HG03025 (cell line): ENCODE data around the gene PSD4.

Source experiments
- ATAC-seq: cut with Tn5 transposase; IDR thresholded peaks from one replicate; pipeline ENCODE4 v1.9.1; 2021; ENCODE audit warnings: mild to moderate bottlenecking, moderate library complexity; ENCODE audit not compliant: unreplicated experiment, low FRiP score

PSD4 gene

DNA sequence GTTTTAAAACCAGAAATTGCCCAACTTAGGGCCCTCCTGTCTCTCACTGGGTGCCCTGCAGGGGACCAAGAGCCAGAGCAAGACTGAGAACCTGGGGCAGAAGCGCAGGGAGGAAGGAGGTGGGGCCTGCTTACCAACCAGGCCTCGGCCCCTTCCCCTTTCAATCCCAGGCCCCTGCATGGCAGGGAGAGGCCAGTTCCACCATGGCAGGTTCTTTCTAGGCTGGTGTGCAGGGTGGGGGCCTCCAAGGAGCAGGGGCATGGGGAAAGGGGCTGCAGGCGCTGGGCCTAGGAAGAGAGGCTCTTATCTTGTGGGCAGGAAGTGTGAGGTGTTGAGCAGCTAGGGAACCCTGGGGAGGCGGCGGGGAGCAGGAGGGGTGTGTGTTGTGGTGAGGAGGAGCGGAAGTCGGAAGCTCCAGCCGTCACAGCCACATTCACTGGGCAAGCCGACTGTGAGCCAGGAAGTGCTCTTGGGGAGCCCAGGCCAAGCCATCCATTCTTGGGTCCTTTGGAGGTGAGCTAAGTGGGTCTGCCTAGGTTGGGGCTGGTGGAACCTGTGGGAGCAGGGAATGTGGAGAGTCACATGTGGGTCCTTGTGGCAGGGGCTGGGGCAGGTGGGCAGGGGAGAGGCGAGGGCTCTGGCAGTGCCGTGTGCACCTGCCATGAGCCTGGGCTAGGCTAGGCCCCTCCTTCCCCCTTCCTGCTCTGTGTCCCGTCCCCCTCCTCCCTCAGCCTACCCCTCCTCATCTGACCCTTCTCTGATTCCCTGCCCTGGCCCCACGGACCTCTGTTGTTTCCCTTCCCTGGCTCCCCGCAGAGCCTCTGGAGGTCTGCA lies at the start of gene PSD4:
Gene PSD4 (plus strand): TSS at position 430 of the 834 bp plus-strand sequence. CDS start 8,486 bp downstream, outside the sequence.
- ATAC-seq, result peak; percentile 82

DNA sequence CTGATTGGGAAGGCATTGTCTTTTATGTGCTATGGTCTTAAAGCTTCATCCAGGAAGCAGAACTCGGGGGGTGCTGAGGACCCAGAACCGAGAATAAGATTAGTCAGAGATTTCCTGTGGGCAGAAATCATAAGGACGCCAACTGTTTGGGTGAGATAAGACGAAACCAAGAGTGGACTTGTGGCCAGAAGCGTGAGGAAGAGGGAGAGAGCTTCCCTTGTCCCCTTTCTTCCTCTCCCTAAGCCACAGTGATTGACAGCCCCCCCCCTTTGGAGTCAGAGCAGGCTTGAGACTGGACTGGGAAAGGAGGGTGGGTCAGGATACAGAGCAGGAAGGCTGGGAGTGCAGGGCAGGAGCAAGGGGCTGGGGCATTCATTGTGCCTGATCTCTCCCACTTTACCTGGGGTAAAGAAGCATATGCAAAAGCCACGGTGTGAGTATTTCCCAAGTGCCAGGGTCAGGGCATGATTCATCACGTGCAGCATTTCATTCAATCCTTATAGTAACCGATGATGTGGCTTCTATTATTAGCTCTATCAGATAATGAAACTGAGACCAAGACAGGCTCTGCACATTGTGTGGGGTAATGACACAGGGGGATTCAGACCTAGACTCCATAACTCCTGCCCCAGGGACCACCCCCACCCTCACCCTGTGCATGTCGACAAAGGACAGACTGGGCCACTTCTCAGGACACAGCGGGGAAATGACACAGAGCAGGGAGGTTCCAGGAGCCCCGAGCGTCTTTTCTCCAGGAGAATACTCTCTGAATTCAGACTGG lies 49.4 kb upstream of the PSD4 start:
- ATAC-seq, result no peak

DNA sequence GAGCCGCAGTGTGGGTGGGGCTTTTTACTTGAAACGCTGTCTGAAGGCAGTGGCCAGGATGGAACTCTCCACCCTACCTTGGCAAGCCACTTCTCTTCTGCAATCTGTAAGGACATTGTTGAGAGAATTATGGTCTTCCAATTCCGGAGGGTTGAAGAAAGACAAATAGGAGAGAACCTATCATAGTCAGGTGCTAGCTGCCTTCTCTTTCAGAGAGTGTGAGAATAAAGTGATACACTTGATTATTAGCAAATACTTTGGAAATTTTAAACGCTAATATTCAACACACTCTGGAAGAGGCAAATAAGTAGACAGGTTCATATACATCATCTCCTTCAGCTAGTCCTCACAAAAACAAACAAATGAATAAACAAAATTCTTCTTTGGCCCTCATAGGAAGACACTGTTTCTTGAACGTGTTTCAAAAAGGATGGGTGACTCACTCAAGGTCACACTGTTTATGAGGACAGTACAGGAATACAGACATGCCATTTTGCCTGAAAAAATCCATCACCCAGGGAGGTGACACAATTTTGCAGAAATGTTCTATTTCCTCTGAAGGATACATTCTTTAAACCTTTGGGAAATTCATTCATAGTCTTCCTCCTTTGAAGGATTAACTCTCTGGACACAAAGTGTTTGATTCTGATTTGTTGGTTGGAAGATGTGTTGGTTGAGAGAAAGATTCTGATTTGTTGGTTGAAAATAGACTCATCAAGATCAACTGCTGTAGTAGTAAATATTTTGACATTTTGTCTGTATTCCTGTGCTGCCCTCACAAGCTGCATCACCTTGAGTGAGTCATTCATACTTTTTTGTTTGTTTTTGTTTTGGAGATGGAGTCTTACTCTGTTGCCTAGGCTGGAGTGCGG lies 48.6 kb upstream of the PSD4 start:
- no peak for ATAC-seq

DNA sequence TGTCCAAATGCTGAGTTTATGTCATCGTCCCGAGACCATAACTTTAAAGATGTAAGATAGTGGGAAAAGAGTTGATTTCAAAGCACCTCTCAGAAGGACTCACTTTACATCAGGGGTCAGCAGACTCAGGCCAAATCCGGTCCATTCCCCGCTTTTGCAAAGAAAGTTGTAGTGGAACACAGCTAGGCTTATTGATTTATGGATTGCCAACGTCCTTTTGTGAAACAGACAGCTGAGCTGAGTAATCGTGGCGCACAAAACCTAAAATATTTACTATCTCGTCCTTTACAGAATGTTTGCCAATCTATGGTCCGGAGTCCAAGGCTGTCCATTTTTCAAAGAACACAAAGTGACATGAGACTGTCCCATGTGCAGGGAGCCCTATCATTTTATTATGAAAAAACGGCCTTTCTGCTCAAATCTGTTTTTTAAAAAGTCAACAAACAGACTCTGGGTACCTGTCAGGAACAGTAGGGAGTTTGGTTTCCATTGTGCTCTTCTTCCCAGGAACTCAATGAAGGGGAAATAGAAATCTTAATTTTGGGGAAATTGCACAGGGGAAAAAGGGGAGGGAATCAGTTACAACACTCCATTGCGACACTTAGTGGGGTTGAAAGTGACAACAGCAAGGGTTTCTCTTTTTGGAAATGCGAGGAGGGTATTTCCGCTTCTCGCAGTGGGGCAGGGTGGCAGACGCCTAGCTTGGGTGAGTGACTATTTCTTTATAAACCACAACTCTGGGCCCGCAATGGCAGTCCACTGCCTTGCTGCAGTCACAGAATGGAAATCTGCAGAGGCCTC lies 46.7 kb upstream of the PSD4 start, which contains the start of gene IL1RN:
Gene IL1RN (plus strand): TSS at position 754 of the 801 bp plus-strand sequence. CDS start 27 bp downstream, at position 781.
- no peak for ATAC-seq

DNA sequence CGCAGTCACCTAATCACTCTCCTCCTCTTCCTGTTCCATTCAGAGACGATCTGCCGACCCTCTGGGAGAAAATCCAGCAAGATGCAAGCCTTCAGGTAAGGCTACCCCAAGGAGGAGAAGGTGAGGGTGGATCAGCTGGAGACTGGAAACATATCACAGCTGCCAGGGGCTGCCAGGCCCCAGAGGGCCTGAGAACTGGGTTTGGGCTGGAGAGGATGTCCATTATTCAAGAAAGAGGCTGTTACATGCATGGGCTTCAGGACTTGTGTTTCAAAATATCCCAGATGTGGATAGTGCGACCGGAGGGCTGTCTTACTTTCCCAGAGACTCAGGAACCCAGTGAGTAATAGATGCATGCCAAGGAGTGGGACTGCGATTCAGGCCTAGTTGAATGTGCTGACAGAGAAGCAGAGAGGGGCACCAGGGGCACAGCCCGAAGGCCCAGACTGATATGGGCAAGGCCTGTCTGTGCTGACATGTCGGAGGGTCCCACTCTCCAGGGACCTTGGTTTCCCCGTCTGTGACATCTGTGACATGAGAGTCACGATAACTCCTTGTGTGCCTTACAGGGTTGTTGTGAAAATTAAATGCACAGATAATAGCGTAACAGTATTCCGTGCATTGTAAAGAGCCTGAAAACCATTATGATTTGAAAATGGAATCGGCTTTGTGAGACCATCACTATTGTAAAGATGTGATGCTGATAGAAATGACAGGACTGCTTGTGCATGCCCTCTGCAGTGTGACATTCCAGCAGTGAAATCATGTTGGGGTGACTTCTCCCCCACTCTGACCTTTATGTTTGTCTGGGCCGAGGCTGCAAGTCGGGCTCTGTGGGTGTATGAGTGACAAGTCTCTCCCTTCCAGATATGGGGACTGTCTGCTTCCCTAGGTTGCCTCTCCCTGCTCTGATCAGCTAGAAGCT lies 45.9 kb upstream of the PSD4 start:
- ATAC-seq, result no peak

DNA sequence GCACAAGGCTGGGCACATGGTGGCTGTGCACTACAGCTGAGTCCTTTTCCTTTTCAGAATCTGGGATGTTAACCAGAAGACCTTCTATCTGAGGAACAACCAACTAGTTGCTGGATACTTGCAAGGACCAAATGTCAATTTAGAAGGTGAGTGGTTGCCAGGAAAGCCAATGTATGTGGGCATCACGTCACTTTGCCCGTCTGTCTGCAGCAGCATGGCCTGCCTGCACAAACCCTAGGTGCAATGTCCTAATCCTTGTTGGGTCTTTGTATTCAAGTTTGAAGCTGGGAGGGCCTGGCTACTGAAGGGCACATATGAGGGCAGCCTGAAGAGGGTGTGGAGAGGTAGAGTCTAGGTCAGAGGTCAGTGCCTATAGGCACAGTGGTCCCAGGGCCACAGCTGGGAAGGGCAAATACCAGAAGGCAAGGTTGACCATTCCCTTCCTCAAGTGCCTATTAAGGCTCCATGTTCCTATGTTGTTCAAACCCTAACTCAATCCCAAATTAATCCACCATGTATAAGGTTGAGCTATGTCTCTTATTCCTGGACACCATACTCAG lies 44.2 kb upstream of the PSD4 start:
- ATAC-seq, result no peak

DNA sequence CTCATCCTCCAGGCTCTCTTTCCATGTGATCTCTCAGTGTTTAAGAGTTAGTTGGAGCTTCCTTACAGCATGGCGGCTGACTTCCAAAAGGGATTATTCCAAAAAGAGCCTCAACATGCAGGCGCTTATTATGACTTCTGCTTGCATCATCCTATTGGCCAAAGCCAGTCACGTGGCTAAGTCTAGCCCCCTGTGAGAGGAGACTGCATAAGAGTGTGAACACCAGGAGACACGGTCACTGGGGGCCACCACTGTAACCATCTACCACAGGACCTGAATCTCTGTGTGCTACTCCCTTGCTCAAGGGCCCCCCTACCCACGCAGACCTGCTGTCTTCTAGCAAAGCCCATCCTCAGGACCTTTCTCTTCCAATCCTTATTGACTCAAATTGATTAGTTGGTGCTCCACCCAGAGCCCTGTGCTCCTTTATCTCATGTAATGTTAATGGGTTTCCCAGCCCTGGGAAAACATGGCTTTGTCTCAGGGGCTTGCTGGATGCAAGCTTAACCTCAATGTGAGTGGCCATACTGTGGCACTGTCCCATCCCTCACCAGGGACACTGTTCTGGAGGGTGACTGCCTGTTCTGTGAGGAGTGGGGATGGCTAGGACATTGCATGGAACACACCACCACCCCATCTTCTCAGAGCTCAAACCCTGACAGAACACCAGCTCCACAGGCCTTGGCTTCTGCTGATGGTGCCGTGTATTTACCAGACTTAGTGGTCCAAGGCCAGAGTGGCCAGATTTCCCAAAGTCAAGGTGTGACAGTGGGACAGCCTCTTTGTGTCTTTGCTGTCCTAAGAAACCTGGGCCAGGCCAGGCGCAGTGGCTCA lies 42.2 kb upstream of the PSD4 start:
- no peak for ATAC-seq

DNA sequence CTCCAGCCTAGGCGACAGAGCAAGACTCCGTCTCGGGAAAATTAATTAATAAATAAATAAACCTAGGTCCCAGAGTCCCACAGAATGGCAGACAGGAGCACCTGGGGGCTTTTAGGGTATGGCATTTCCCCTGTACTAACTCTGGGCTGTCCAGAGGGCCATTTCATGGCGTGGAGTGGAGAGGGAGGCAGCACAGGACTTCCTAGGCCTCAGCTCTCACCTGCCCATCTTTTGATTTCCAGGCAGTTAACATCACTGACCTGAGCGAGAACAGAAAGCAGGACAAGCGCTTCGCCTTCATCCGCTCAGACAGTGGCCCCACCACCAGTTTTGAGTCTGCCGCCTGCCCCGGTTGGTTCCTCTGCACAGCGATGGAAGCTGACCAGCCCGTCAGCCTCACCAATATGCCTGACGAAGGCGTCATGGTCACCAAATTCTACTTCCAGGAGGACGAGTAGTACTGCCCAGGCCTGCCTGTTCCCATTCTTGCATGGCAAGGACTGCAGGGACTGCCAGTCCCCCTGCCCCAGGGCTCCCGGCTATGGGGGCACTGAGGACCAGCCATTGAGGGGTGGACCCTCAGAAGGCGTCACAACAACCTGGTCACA lies 41.3 kb upstream of the PSD4 start:
- ATAC-seq, result no peak

DNA sequence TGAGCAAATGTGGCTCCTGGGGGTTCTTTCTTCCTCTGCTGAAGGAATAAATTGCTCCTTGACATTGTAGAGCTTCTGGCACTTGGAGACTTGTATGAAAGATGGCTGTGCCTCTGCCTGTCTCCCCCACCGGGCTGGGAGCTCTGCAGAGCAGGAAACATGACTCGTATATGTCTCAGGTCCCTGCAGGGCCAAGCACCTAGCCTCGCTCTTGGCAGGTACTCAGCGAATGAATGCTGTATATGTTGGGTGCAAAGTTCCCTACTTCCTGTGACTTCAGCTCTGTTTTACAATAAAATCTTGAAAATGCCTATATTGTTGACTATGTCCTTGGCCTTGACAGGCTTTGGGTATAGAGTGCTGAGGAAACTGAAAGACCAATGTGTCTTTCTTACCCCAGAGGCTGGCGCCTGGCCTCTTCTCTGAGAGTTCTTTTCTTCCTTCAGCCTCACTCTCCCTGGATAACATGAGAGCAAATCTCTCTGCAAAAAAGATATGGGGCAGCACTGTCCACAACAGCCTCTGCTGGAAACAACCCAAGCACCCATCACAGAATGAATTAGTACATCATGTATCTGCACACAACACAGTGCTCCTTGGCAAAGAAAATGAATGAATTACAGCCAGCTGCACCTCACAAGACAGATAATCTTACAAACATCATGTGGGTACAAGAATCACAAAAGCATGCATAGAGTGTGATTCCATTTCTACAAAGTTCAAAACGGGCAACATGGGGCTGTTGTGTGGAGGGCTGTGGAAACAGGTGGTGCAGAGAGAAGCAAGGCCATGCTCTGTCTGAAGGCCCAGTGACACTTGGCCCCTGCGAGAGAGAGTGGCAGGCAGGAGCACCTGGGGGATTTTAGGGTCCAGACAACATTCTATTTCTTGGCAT lies 39.8 kb upstream of the PSD4 start:
- no peak for ATAC-seq

DNA sequence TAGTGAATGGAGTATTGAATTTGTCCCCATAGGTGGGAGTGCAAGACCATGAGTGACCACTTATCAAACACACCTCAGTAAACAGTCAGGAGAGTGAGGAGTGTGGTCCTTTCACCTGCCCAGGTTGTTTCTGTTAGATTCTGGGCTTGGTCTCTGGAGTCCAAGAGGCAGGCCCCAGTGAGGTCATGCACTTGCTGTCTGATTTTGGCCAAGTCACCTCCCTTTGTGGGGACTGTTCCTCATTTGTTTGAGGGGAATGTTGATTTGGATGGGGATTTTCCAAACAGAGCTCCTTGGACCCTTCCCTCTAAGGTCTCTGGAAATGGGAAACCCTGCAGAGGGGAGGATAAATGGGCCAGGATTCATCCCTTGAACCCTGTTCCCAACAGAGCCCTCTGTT lies 39.1 kb upstream of the PSD4 start:
- no peak for ATAC-seq

DNA sequence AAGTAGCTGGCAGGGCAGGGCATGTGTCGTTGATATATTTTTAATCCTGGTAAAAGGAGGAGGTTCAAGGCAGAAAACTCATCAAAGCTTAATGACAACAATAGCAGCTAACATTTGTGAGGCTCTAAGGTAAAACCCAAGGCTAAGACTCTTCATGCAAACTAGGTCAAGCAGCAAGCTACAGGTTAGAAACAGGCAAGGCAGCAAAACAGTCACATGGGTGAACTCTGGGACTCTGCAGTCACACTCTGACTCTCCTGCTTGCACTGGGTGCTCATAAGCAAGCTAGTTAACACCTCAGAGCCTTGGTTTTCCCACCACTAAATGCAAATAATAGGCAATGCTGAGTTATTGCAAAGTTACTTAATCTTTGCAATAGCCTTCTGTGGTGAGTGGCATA lies 38.5 kb upstream of the PSD4 start:
- ATAC-seq, result no peak

DNA sequence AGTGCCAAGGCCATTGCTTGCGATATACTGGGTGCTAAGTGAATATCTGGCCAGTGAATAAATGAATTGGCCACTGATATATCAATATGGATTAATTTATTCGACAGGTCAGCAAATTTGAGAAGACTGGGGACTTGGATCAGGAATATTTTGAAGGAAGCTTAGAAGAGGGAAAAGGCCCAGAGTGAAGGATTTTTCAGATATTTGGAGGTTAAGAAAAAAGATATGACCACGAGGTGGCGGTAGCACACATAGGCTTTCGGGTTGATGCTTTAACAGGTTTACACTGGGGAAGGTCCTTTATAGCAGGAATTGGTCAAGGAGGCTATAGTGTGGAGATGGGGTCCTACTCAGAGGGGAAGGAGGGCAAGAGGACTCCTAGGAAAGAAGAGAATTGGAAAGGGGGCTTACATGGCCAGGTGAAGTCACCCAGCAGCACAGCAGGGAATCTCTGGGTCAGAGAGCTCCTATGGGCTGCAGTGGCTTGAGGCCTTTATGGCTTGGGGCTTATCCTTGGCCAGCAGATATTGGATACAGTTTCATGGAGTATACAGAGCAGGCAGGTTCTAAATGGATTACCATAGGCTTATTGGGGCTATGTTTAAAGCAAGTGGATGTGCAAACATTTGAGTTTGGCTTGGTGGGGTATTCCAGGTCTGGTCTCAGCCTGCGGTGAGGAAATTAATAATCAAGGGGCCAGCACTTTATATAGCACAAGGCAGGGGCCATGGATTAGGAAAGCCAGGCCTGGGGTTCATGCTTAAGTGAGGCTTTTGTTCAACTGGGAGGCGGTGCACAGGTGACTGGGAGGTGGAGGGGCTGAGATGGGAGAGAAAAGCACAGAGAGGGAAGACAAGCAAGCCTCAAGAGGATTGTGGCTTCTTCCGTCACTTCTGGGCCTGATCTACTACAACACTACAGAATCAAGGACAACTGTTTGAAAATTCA lies 36.7 kb upstream of the PSD4 start:
- ATAC-seq, result no peak

DNA sequence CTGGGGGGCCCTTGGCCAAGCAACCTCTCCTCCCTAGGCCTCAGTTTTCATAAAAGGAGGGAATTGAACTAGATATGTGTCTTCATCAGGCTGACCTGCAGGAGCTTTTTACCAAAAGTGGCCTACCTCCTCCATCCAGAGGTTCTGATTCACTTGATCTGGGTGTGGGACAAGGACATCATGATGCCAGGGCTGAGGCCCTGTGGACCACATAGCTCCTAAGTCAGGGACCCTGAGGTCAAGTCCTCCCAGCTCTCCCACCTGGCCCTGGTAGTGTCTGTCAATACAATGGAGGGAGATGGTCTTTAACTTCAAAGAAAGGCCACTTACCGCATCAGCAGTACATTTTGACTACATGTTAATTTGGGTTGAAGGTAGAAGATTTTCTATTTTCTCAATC lies 35.9 kb upstream of the PSD4 start:
- ATAC-seq, result no peak

DNA sequence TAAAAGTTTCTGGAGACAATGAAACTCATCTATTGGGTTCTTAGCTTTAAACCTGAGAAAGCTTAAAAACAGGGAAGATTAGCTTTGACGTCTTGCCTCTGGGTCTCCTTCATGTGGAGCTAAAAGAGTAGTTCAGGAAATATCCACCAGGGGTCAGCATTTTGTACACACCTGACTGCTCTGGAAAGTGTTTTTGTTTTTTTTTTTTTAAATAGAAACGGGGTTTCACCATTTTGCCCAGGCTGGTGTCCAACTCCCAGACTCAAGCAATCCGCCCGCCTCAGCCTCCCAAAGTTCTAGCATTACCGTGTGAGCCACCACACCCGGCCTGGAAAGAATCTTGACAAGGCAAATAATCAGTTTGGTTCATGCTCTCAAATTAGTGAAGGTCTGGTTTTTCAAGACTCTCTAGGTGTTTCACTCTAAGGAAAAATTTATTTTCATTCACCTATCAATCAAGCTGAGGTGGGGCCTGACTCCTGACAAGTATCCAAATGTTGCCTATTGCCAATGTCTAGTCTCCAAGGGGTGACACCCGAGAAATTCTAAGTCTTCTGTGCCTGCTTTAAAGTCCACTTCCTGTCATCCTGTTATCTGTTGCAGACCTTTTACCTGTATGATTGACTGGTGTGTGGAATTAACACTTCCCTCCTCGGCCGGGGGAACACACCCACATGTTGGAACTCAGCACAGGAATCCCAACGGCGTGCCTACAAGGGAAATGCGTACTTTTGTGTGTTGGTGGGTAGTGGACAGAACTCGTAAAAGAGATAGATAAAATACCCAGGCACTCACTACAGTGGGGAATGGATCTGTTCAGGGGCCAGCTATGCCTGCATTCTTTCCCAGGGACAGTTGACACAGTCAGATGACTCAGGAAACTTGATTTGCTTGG lies 35.1 kb upstream of the PSD4 start:
- no peak for ATAC-seq
